Gastrocnemius medialis (tissue), 4 donors: ENCODE results near the gene CHST15. TPM values are rescaled to one million over a fixed set of nuclear protein-coding genes. Genes with fewer than 3 reads are reported as not detected.

Source experiments
- ATAC-seq, 2 donors: fragments of 150-250 bp; one replicate each; pipeline ENCODE4 v1.9.1; 2016
- DNase-seq, 2 donors: peaks; one replicate each; pipeline ENCODE4 v3.0.0-alpha.2; 2019
- H3K27ac ChIP-seq, 4 donors: fragments of 200-600 bp; sonication (generic); 1 replicate in 1 of 4; 2 replicates in 3 of 4; pipeline ENCODE4 v1.5.1; 2016 to 2018; ENCODE audit warnings: mild to moderate bottlenecking in 2 of 4, moderate library complexity in 1 of 4
- H3K27me3 ChIP-seq, 3 donors: fragments of 200-600 bp; sonication (generic) in 2 of 3; 1 replicate in 1 of 3; 2 replicates in 2 of 3; pipeline versions ENCODE4 v1.5.1 to v1.6.0; 2016 to 2019; ENCODE audit warnings: mild to moderate bottlenecking in 1 of 3, moderate library complexity in 1 of 3
- H3K36me3 ChIP-seq, 2 donors: fragments of 200-600 bp; sonication (generic) in 1 of 2; one replicate each; pipeline ENCODE4 v1.5.1; 2017 to 2018
- H3K4me1 ChIP-seq, 2 donors: fragments of 200-600 bp; sonication (generic) in 1 of 2; one replicate each; pipeline ENCODE4 v1.5.1; 2016 to 2017; ENCODE audit warnings: mild to moderate bottlenecking in 2 of 2
- H3K4me3 ChIP-seq, 4 donors: fragments of 200-600 bp; sonication (generic) in 3 of 4; 1 replicate in 1 of 4; 2 replicates in 3 of 4; pipeline ENCODE4 v1.5.1; 2016 to 2019; ENCODE audit warnings: mild to moderate bottlenecking in 2 of 4
- H3K9me3 ChIP-seq, 3 donors: fragments of 200-600 bp; sonication (generic) in 2 of 3; 1 replicate in 1 of 3; 2 replicates in 2 of 3; pipeline ENCODE4 v1.5.1; 2016 to 2019
- CTCF ChIP-seq, 5 experiments: fragments of 450-650 bp in 3 of 5; fragments of 200-600 bp in 2 of 5; sonication (generic) in 2 of 5; IDR thresholded peaks in 4 of 5; conservative IDR thresholded peaks in 1 of 5; 1 replicate in 4 of 5; 2 replicates in 1 of 5; pipeline ENCODE4 v1.5.1; 2016 to 2019; ENCODE audit warnings: antibody characterized with exemption in 5 of 5, mild to moderate bottlenecking in 3 of 5, moderate library complexity in 3 of 5
- POLR2A ChIP-seq, 2 donors: fragments of 450-650 bp; IDR thresholded peaks; one replicate each; pipeline ENCODE4 v1.6.1; 2017; ENCODE audit warnings: antibody characterized with exemption in 2 of 2, mild to moderate bottlenecking in 2 of 2, moderate library complexity in 2 of 2
- in situ Hi-C, 4 donors: fragments of 200-750 bp; cut with MboI; loops; one replicate each; pipeline versions ENCODE4 v1.15.0 to v1.8.0; 2017; ENCODE audit warnings: low sequenced_read_pairs in 4 of 4
- intact Hi-C: fragments of 100-400 bp; cut with DNase I; formaldehyde crosslinking; loops from one replicate; pipeline ENCODE4 v1.15.1; 2023; ENCODE audit warnings: low total_unique reads
- total RNA-seq, 4 donors: library from RNA; depleted of rRNA; stranded (reverse); fragments of >200 nt; gene quantifications; one replicate each; pipeline versions ENCODE4 v1.1.0 to v1.2.3, GENCODE V29; 2016

The CHST15 gene
- total RNA-seq, 4 donors from 2014 or later = 9.0 to 32.2 (median 20.3) TPM

GRCh38 chr10:124016804-124017375 lies 76.5 kb downstream of the CHST15 start:
- Histone ChIP-seq H3K36me3 (no peaks in the 10 kb centered on the region), H3K4me1 (no peaks in the 10 kb centered on the region)

GRCh38 chr10:124015991-124016390 lies 77.4 kb downstream of the CHST15 start:
- DNase-seq = no peak

More at GRCh38 chr10:124016804-124017375, 76.5 kb downstream of the CHST15 start:
- DNase-seq (no peak), ATAC-seq (no peak)
- intact Hi-C loops (no loop called here), in situ Hi-C loops (no loop called here)
- TF ChIP-seq CTCF (IDR thresholded peaks at IDR 0.05 in 4 of 5, conservative IDR thresholded peaks at IDR 0.05 in 1 of 5) = no peak
- TF ChIP-seq POLR2A (IDR thresholded peaks at IDR 0.05) = no peak
- Histone ChIP-seq H3K27ac (no peak overlapping the region), H3K9me3 (no peaks in the 10 kb centered on the region), H3K27me3 (no peaks in the 10 kb centered on the region), H3K4me3 (no peak overlapping the region)

GRCh38 chr10:124014416-124015154 lies 78.8 kb downstream of the CHST15 start:
- DNase-seq (no peak), ATAC-seq (no peak)
- intact Hi-C loops (no loop called here), in situ Hi-C loops (no loop called here)
- no peak overlapping the region for H3K4me3 ChIP-seq
- H3K27ac ChIP-seq = no peak overlapping the region
- TF ChIP-seq POLR2A (IDR thresholded peaks at IDR 0.05) (no peak), CTCF (IDR thresholded peaks at IDR 0.05 in 4 of 5, conservative IDR thresholded peaks at IDR 0.05 in 1 of 5) (no peak)
- no peaks in the 10 kb centered on the region for H3K27me3 ChIP-seq
- H3K4me1 ChIP-seq = no peaks in the 10 kb centered on the region
- no peaks in the 10 kb centered on the region for H3K36me3 ChIP-seq
- no peaks in the 10 kb centered on the region for H3K9me3 ChIP-seq

More at GRCh38 chr10:124015991-124016390, 77.4 kb downstream of the CHST15 start:
- Histone ChIP-seq H3K4me1 (no peaks in the 10 kb centered on the region), H3K27me3 (no peaks in the 10 kb centered on the region), H3K36me3 (no peaks in the 10 kb centered on the region), H3K9me3 (no peaks in the 10 kb centered on the region), H3K27ac (no peak overlapping the region), H3K4me3 (no peak overlapping the region)
- ATAC-seq = no peak
- in situ Hi-C loops = no loop called here
- TF ChIP-seq POLR2A (IDR thresholded peaks at IDR 0.05) (no peak), CTCF (IDR thresholded peaks at IDR 0.05 in 4 of 5, conservative IDR thresholded peaks at IDR 0.05 in 1 of 5) (no peak)
- intact Hi-C loops = no loop called here

DNA sequence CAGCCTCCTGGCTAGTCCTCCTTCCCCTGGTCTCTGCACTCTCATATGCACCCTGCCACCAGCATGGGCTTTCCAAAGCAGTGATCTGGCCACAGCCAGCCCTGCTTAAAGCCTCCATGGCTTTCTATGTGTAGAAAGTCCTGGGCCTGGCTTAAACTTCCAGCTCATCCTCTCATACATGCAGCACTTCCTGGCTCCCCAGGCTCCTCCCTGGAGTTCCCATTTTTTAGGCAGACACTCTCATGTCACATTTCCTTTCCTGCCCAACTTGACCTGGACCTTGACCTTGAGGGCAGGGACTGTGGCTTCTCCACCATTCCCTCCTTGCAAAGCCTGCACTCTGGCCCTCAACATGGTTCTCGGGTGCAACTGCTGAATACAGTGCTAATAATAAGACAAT lies 79.5 kb downstream of the CHST15 start:
- Histone ChIP-seq H3K27me3 (no peaks in the 10 kb centered on the region), H3K36me3 (peaks cover 0 to 3% of the 10 kb centered on the region in 2 donors), H3K4me1 (no peaks in the 10 kb centered on the region), H3K4me3 (no peak overlapping the region), H3K9me3 (no peaks in the 10 kb centered on the region), H3K27ac (no peak overlapping the region)
- no peak for TF ChIP-seq CTCF (IDR thresholded peaks at IDR 0.05 in 4 of 5, conservative IDR thresholded peaks at IDR 0.05 in 1 of 5)
- no peak for TF ChIP-seq POLR2A (IDR thresholded peaks at IDR 0.05)
- ATAC-seq (no peak), DNase-seq (no peak)
- intact Hi-C loops (no loop called here), in situ Hi-C loops (no loop called here)
